HL-60/S4 (cell line): ENCODE measurements around the gene ACOXL.

Source experiments
- in situ Hi-C: fragments of 300-500 bp; cut with MboI; formaldehyde crosslinking; loops from 2 replicates; pipeline ENCODE4 v1.14.3; 2022; ENCODE audit warnings: low sequenced_read_pairs

The ACOXL gene

DNA sequence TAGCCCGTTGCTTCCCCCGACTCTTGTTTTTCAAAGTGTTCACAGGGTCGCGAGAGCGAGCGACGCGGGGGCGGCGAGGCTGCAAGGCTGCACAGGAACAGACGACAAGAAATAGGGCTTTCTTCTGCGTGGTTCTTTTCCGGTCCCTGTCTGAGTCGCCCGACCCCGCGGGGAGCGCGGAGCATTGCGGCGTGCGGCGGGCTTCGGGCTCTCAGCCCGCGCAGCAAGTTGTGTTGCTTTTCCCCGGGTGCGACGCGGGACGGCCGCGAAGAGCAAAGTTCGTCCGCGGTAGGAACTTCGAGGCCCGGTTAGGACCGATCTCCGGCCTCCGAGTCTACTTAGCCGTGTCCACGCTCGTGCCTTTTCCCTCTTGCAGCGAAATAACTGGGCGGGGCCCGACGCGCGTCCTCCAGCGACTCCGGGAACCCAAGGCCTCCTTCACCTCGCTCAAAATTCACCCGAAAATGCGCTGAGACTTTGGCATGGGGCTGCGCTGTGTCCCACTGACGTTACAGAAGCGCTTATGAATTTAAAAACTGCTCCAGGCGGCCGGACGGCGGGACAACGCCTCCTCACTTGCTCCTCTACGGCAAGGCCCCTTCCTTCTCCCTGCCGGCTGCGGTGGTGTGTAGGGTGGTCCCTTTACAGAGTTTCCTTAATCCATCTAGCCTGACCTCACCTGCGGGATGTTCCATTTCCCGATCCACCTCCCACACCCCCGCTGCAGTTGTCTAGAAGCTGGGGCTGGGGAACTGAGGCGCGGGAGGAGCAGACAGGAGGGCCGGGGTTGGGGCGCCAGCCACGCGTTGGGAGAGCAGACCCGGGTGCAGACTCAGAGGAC, 386.8 kb downstream of the ACOXL start:
- in situ Hi-C loops, result loop anchor here (10.0 to 25.0 kb wide), 2 partner anchors 304 to 593 kb away; no protein-coding TSS in a partner anchor

DNA sequence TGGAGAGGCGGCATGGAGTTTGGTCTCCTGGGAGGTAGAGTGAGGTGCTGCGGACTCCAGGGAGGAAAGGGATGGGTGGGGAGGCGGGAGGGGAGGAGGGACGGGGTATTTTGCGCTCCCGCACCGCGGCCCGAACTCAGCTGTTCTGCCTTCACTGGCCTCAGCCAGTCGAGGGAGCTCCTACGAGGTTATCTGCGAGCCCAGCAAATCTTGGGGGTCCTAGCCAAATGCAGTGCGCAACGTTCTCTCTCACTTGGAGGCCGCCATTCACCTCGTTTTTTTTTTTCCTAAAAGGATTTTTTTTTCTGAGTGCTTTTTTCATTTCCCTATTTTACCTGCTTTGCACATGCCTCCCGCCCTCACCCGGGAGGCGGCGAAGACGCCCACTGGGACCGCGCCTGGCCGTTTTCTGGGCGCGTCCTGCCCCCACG, 387.5 kb downstream of the ACOXL start:
- in situ Hi-C loops, result loop anchor here (10.0 to 25.0 kb wide), 2 partner anchors 305 to 592 kb away; no protein-coding TSS in a partner anchor

DNA sequence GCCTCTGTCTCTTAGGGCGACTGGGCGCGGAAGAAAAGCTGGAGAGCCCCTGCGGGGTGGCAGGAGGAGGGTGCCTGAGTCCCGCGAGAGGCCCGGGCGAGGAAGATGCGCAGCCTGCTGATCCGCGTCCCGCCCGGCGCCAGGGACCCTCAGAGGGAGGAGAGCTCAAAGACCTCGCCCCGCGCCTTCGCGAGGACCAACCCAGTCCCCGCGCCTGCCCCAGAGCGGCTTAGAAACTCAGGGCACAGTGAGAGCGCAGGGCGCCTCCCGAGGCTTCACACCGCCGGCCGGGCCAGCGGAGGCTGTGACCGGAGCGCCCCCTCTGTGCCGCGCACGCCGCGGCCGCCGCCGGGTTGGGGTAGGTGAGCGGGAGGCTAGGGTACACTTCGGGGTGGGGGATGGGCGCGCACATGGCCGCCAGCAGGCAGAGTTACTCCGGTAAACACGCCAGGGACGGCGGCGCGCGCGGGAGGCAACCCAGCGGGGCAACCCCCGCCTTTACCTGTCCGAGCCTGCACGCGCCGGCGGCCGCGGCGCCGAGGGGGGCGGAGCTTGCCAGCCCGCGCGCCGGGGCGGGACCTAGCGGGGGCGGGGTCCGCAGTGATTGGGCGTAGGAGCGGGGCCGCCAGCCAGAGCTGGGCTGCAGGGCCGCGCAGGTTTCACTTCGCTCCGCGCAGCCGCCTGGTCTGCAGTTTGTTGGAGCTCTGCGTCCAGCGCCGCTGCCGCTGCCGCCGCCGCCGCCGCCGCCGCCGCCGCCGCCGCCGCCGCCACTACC, 388.1 kb downstream of the ACOXL start, which contains the start of gene BCL2L11:
Gene BCL2L11 (plus strand): TSS at position 662 of the 775 bp plus-strand sequence. CDS start 2,832 bp downstream, outside the sequence.
- in situ Hi-C loops, result loop anchor here (25.0 kb wide), 1 partner anchor 592 kb away; no protein-coding TSS in a partner anchor

DNA sequence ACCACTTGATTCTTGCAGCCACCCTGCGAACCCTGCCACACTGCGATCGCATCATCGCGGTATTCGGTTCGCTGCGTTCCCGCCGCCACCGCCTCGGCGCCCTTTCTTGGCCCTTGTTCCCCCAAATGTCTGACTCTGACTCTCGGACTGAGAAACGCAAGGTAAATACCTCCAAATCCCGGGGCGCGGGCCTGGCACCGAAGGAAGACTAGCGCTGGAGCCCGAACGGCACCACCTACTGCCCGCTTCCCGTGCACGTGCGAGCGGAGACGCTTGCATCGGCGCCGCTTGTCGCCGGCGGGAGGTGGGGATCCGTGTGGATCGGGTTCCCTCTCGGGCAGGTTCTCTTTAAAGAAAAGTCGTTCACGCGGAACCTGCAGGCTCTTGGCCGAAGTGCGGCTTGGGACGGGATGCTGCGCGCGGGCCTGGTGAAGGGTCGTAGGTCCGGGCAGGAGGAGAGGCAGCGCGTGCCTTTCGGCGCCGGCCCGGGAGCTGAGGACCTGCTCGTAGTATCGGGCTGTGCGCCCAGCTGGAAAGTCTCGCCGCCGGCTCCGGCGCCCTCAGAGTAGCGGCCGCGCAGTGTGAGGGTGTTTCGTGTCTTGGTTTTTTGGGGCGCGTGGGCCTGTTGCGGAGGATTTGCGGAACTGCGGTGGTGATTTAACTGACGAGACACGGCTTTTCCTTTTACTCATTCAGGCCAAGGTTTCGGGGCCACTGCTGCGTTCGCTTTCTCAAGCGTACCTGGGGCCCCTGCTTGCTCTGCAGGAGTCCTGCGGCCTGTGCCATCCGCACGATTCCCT, 388.9 kb downstream of the ACOXL start:
- in situ Hi-C loops, result loop anchor here (25.0 kb wide), 1 partner anchor 591 kb away; no protein-coding TSS in a partner anchor

DNA sequence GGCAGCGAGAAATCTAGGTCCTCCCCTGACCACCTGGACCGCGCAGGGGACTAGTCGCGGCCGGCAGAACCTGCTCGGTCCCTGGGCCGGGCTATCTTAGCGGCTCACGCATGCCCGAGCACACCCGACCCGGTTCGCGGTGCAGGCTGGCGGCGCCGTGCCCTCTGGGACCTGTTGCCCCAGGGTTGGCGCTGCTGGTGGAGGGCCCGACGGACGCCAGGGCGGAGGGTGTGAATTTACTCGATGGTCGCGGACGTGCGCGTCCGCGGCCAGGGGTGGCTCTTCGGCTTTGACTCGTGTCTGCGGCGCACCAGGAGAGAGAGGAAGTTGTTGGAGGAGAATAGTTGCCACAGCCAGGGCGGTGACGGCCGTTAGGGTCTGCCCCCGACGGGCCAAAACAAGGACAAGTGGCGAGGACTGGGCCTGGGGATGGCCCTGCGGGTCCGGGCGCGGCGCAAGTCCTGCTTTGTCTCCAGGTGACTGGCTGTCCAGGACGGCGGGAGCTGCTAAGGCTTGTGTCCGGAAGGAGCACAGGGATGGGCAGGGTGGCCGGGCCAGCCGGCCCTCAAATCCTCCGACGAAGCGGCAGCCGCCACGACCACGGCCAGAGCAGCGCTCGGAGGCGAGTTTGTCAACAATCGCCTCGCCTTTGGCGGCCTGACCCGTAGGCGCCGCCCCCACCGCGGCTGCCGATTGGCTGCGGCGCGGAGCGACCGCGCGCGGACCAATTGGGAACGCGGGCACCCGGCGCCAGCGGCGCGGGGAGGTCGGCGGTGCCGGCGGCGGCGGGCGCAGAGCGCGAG, 389.7 kb downstream of the ACOXL start:
- in situ Hi-C loops, result loop anchor here (25.0 kb wide), 1 partner anchor 590 kb away; no protein-coding TSS in a partner anchor

DNA sequence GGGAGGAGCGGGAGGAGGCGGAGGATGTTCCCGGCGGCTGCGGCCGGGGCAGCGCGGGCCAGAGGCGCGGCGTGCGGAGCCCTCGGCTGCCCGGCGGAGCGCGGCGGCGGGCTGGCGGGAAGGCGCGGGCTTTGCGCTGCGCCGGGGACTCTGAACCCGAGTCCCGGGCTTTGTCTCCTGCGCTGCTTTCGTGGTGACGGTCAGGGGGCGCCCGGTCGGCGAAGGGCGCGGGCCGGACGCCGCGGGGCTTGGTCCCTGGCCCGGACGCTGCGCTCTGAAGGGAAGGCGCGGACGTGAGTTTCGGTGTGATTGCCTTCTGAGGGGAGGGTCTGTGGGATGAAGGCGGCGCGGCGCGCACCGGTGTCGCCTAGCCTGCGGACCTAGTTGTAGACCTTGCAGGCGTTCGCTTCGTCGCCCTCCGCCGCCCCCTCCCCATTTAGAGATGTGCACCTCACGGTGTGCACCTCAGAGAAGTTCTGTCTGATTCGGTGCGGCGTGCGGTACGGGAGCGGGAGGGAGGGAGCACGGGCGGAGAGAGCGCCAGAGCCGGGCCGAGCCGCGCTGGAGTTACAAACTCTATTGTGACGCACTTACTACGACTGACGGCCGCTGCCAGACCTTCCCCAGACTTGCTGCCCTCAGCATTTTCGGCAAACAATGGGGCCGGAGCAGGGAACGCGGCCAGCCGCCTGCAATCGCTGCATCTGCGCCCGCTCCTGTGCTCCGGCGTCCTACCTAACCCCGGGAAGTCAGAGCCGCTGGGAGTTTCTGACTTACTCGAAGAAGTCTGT, 390.5 kb downstream of the ACOXL start:
- in situ Hi-C loops, result loop anchor here (25.0 kb wide), 1 partner anchor 589 kb away; no protein-coding TSS in a partner anchor

DNA sequence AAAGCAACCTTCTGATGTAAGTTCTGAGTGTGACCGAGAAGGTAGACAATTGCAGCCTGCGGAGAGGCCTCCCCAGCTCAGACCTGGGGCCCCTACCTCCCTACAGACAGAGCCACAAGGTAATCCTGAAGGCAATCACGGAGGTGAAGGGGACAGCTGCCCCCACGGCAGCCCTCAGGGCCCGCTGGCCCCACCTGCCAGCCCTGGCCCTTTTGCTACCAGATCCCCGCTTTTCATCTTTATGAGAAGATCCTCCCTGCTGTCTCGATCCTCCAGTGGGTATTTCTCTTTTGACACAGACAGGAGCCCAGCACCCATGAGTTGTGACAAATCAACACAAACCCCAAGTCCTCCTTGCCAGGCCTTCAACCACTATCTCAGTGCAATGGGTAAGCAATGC, 391.4 kb downstream of the ACOXL start:
- in situ Hi-C loops, result loop anchor here (25.0 kb wide), 1 partner anchor 589 kb away; no protein-coding TSS in a partner anchor

DNA sequence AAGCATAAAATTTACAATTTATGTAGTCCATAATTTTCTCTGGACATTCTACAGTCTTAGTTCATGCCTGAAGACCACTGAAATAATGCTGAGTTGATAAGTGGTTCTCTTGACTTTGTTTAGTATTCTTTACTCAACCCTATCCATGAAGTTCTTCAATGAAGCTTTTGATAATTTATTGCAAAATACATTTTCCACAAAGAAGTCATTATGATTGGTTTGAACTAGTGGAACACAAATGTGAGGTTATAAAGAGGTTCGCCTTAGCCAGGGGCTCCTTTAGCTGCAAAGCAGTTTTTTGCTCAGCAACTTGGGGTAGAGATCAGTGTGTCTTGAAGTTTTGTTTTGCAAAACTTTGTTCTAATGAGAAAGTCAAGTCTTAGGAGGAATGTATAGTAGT, 394.2 kb downstream of the ACOXL start:
- in situ Hi-C loops, result no loop called here

DNA sequence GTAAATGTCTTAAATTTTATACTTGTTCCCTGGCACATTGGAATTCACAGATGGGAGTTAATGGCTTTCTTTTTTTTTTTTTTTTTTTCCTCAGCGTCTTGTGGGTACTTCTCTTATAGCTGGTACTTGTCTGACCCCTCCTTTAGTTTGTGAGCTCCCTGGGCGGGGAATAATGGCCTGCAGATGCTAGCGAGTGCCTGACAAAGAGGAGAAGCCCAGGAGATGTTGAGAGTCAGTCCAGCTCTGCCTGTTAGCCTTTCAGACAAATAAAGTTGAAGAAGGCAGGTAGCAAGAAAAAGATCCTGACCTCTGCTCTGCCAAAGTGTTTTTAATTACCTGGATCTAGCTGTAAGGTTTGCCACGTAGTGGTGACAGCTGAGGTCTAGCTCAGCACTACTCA, 395.0 kb downstream of the ACOXL start:
- in situ Hi-C loops, result no loop called here

DNA sequence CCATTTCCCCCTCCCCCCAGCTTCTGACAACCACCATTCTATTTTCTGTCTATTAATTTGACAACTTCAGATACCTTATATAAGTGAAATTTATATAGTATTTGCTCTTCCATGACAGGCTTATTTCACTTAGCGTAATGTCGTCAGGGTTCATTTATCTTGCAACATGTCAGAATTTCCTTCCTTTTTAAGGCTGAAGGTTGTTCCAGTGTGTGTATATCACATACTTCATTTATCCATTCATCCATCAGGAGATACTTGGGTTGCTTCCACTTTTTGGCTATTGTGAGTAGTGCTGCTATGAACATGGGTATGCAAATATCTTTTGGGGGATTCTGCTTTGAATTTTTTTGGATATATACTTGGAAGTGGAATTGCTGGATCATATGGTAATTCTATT, 395.7 kb downstream of the ACOXL start:
- in situ Hi-C loops, result no loop called here

DNA sequence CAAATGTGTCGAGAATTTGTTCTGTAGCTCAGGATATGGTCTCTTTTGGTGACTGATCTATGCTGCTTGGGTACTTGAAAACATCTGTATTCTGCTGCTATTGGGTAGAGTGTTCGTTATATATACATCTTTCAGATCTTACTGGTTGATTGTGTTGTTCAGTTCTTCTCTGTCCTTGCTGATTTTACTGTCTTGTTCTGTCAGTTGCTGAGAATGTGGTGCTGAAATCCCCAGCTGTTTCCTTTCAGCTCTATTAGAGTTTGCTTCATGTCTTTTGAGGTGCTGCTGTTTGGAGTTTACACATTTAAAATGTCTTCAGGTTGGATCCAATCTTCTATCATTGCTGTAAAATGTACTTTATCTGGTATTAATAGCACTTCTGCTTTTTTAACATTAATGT, 401.2 kb downstream of the ACOXL start:
- in situ Hi-C loops, result no loop called here

DNA sequence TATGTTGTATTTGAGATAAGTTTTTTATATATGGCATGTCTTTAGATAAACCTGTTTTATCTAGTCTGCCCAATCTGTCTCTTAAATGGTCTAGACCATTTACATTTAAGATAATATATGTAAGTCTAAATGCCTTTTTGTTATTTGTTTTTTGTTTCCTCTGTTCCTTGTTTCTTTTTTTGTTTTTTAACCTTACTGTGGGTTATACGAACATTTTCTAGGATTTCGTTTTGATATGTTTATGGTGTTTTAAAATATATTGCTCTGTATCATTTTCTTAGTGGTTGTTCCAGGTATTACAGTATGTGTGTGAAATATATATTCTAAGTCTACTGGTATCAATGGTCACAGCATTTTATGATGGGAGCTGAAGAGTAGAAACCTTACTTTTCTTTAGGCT, 401.7 kb downstream of the ACOXL start:
- in situ Hi-C loops, result no loop called here

DNA sequence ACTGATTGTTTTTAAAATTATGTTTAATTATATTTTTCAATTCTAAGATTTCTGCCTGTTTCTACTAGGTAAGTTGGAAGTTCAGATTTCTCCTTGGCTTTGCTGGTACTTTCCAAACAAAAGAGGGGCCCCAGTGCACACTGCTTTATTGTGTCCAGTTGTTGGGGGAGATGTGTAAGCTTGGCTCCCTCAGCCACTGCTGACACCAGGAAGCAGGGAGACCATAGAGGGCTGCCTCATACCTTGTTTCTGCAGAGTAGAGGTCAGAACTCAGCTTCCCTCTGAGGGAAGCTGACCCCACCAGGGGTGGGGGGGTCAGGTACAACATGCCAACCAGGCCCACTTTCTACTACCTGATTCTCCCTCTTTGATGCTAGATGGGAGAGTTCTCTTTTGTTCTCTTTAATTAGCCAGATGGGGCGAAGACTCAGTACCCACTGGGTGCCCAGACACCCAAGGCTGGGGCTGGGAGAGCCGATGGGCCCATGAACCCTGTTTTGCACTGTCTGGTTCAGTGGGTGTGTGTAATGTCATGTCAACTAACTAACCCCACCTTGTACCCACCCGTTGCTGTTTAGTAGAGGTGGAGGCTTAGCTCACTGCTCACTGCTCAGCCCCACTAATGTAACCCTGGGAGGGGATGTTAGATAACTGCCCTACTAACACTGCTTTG, 403.0 kb downstream of the ACOXL start:
- in situ Hi-C loops, result no loop called here

DNA sequence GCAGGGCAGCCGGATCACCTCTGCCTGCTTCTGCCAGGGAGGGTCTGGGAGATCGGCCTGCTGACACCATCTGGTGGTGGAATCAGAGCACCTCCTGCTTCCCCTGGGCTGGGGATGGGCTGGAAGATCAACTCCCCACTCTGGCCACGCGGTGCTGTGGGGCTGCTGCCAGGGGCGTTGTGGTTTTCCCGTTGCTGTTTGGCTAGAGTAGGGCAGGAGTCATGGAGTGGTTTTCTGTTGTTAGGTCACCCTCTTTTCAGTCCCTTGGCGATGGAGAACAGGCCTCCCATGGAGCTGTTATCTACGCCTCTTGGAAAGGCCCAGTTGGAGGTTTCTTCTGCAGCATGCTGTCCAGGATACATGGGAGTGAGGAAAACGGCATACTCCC, 403.5 kb downstream of the ACOXL start:
- in situ Hi-C loops, result no loop called here

DNA sequence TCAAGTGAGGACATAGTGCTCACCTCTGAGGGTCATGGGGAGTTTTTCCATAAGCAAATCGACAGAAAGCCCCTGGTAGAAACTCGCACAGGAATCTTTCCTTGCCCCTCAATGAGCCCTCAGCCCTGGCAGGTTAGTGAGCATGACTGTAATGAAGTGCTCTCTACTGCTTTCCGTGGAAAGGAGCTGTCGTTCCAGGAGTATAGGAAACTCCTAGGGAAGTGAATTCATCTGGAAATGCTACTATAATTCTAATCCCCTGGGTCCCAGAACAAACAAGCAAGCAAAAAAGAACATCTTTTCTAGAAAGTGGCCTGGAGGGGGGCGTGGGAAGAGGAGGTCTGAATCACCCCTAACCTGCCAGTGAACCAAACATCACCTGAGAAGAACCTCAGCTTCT, 406.5 kb downstream of the ACOXL start:
- in situ Hi-C loops, result no loop called here

DNA sequence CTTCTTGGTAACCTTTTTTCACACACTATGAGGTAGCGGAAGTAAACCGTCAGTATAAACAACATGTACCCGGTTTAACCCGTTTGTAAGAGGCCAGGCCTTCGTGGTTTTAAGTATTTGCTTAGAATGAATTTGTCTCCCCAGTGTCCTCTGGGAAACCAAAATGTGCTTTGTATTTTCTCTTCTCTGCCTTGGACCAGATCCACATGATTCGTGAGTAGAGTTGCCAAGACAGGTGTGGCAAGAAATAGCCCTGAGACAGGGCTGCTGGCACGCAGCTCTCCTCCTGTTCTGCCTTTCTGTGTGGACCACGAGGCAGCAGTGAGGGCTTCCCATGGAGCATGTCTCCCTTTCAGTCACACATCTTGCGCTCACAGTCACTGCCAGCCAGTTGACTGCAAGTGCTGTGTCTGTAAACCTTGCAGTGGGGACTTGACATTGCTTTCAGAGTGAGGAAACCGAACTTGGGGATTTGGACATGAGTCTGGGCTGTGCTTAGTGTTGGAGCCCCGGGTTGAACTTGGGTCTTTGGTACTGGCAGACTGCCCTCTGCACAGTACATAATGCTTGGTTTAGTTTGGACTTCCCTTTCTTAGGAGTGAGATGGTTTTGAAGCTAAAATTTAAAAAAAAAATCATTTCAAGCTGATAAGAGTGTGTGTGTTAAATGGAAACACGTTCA, 407.4 kb downstream of the ACOXL start:
- in situ Hi-C loops, result no loop called here

DNA sequence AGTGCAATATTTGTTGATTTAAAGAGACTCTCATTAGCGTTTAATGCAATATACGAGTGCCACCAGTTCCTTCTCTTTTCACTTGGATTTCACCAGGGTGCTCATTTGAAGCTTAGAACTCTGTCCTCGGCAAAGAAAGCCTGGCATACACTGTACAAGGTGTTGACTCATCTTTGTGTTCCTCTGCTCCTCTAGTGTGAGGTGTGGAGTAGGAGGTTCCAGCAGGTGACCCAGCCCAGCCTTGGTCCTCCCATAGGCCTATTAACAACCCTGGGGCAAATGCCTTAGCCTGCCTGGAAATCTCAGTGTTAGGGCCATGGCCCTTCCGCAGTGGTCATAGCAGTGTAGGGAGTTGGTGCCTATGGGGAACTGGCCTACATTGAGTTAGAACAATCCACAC, 408.4 kb downstream of the ACOXL start:
- in situ Hi-C loops, result no loop called here

DNA sequence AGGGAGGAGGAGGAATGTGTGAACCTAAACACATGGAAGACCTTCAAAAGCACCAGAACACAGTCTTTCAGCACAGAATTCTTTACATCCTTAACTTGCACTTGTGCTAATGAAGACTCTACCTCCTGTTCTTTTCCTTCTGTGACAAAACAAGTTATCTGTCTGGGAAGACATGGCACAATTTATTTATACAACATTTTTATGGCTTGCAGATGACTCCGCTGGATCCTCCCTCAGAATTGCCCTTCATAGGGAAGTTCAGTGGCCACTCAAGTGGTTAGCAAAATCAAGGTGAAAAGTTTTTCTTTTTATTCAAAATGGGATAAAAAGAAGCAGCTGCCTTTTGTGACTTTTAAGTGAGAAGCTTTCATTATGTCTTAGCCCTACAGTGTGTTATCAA, 409.7 kb downstream of the ACOXL start:
- in situ Hi-C loops, result no loop called here
